GM21526 (cell line): ENCODE data around the gene VEZF1.

Experiments used
- ATAC-seq: cut with Tn5 transposase; IDR thresholded peaks from one replicate; pipeline ENCODE4 v1.9.1; 2021; ENCODE audit warnings: moderate library complexity; ENCODE audit not compliant: unreplicated experiment, low FRiP score

Gene VEZF1

GRCh38 chr17:57935833-57936807 lies 51.9 kb downstream of the VEZF1 start:
- ATAC-seq, result no peak

GRCh38 chr17:57931488-57932137 lies 56.4 kb downstream of the VEZF1 start:
- ATAC-seq, result no peak

- ATAC-seq, result no peak
Measured at GRCh38 chr17:57930239-57930638, 57.8 kb downstream of the VEZF1 start.

GRCh38 chr17:57929386-57929785 lies 58.7 kb downstream of the VEZF1 start:
- no peak for ATAC-seq

GRCh38 chr17:57928928-57929327 lies 59.1 kb downstream of the VEZF1 start:
- ATAC-seq, result no peak

GRCh38 chr17:57927048-57927723 lies 60.9 kb downstream of the VEZF1 start:
- no peak for ATAC-seq

GRCh38 chr17:57926723-57927047 lies 61.4 kb downstream of the VEZF1 start:
- no peak for ATAC-seq

GRCh38 chr17:57925361-57925990 lies 62.6 kb downstream of the VEZF1 start:
- no peak for ATAC-seq

GRCh38 chr17:57924677-57925076 lies 63.4 kb downstream of the VEZF1 start:
- no peak for ATAC-seq
